IMR-90 (cell line): ENCODE results near the gene PNKP. TPM values are rescaled to one million over a fixed set of nuclear protein-coding genes. Genes with fewer than 3 reads are reported as not detected.

Source experiments
- ATAC-seq: fragments of 200-7000 bp; cut with Tn5 transposase; 2 replicates; pipeline ENCODE4 v1.9.1; 2020; ENCODE audit warnings: low read depth, mild to moderate bottlenecking, moderate library complexity
- BruUV-seq: library from RNA; stranded (reverse); fragments of 400-500 nt; replicated peaks from 2 replicates; lab custom pipeline; 2021; lab: Mats Ljungman, UMichigan
- CTCF ChIA-PET: fragments of 300-600 bp; formaldehyde crosslinking; extraction: SDS; loops from one replicate; lab custom pipeline; 2021; ENCODE audit warnings: antibody characterized with exemption; lab: Yijun Ruan, JAX
- POLR2A ChIA-PET: fragments of 300-600 bp; sonication (Branson Sonifier 250); formaldehyde crosslinking; loops from one replicate; lab custom pipeline; 2022; ENCODE audit warnings: antibody characterized with exemption; ENCODE audit not compliant: unreplicated experiment; lab: Charles Lee
- DNase-seq: peaks from one replicate; pipeline ENCODE4 v3.0.0; 2013
- H2AFZ ChIP-seq: replicated peaks from 2 replicates; pipeline ENCODE3; 2013; ENCODE audit warnings: low read length, mild to moderate bottlenecking; ENCODE audit not compliant: poor library complexity
- H2AK5ac ChIP-seq: 2 replicates; pipeline ENCODE4 v1.6.1; 2013; ENCODE audit warnings: low read depth, low read length, inconsistent platforms
- H2AK9ac ChIP-seq: replicated peaks from 2 replicates; pipeline ENCODE3; 2013; ENCODE audit warnings: mild to moderate bottlenecking, low read depth, low read length, moderate library complexity; ENCODE audit not compliant: poor library complexity
- H2BK120ac ChIP-seq: 2 replicates; pipeline ENCODE4 v1.6.1; 2013; ENCODE audit warnings: low read depth, low read length, inconsistent platforms
- H2BK15ac ChIP-seq: 3 replicates; pipeline ENCODE4 v1.6.1; 2013; ENCODE audit warnings: low read depth, low read length, inconsistent platforms
- H2BK20ac ChIP-seq: 2 replicates; pipeline ENCODE4 v1.6.1; 2013; ENCODE audit warnings: low read depth, mild to moderate bottlenecking, inconsistent platforms, low read length, moderate library complexity
- H2BK5ac ChIP-seq: 2 replicates; pipeline ENCODE4 v1.6.1; 2013; ENCODE audit warnings: mild to moderate bottlenecking, low read depth, low read length, inconsistent platforms; ENCODE audit not compliant: poor library complexity, severe bottlenecking
- H3K14ac ChIP-seq: replicated peaks from 2 replicates; pipeline ENCODE4 v1.6.1; 2013; ENCODE audit warnings: low read depth, low read length, inconsistent platforms
- H3K18ac ChIP-seq: 2 replicates; pipeline ENCODE4 v1.6.1; 2013; ENCODE audit warnings: low read depth, low read length, control low read depth
- H3K23ac ChIP-seq: 2 replicates; pipeline ENCODE4 v1.6.1; 2013; ENCODE audit warnings: low read depth, low read length, inconsistent platforms
- H3K27ac ChIP-seq: 2 replicates; pipeline ENCODE4 v1.5.1; 2013; ENCODE audit warnings: mild to moderate bottlenecking, control low read depth, low read length; ENCODE audit not compliant: insufficient read depth
- H3K27me3 ChIP-seq: 2 replicates; pipeline ENCODE4 v1.6.1; 2013; ENCODE audit warnings: low read length; ENCODE audit not compliant: control insufficient read depth, insufficient read depth
- H3K36me3 ChIP-seq: 2 replicates; pipeline ENCODE4 v1.6.1; 2013; ENCODE audit warnings: low read length, mixed read lengths; ENCODE audit not compliant: control insufficient read depth, insufficient read depth
- H3K4ac ChIP-seq: 2 replicates; pipeline ENCODE4 v1.6.1; 2013; ENCODE audit warnings: low read depth, low read length, inconsistent platforms
- H3K4me1 ChIP-seq: 2 replicates; pipeline ENCODE4 v1.6.1; 2013; ENCODE audit warnings: low read length, mixed read lengths; ENCODE audit not compliant: control insufficient read depth, insufficient read depth
- H3K4me2 ChIP-seq: 2 replicates; pipeline ENCODE4 v1.6.1; 2013; ENCODE audit warnings: low read depth, mild to moderate bottlenecking, control low read depth, low read length, moderate library complexity
- H3K4me3 ChIP-seq: 2 replicates; pipeline ENCODE4 v1.5.1; 2013; ENCODE audit warnings: low read depth, mild to moderate bottlenecking, control low read depth, low read length, moderate library complexity; ENCODE audit not compliant: insufficient read depth
- H3K56ac ChIP-seq: 2 replicates; pipeline ENCODE4 v1.6.1; 2013; ENCODE audit warnings: low read length, inconsistent platforms; ENCODE audit not compliant: insufficient read depth; ENCODE audit errors: extremely low read depth
- H3K79me1 ChIP-seq, 2 experiments: 2 replicates each; pipeline ENCODE4 v1.6.1; 2013; ENCODE audit warnings: low read length in 2 of 2, inconsistent platforms in 1 of 2, low read depth in 1 of 2
- H3K9ac ChIP-seq: 2 replicates; pipeline ENCODE4 v1.6.1; 2013; ENCODE audit warnings: low read depth, low read length, control low read depth
- H3K9me1 ChIP-seq: 2 replicates; pipeline ENCODE4 v1.6.1; 2013; ENCODE audit warnings: low read length, inconsistent platforms; ENCODE audit not compliant: insufficient read depth
- H3K9me3 ChIP-seq: 2 replicates; pipeline ENCODE4 v1.6.1; 2013; ENCODE audit warnings: low read length; ENCODE audit not compliant: control insufficient read depth, insufficient read depth
- H4K20me1 ChIP-seq: 2 replicates; pipeline ENCODE4 v1.6.1; 2013; ENCODE audit warnings: low read length, inconsistent platforms; ENCODE audit not compliant: insufficient read depth
- H4K5ac ChIP-seq: 2 replicates; pipeline ENCODE4 v1.6.1; 2013; ENCODE audit warnings: mild to moderate bottlenecking, low read depth, low read length, control low read depth
- H4K8ac ChIP-seq, 2 experiments: 2 replicates each; pipeline ENCODE4 v1.6.1; 2013; ENCODE audit warnings: low read depth in 2 of 2, low read length in 2 of 2, control low read depth in 1 of 2, inconsistent platforms in 1 of 2
- H4K91ac ChIP-seq: 2 replicates; pipeline ENCODE4 v1.6.1; 2013; ENCODE audit warnings: low read depth, low read length, inconsistent platforms; ENCODE audit not compliant: insufficient read depth
- BHLHE40 ChIP-seq: fragments of 150-350 bp; IDR thresholded peaks from 2 replicates; pipeline ENCODE4 v1.6.1; 2016; ENCODE audit warnings: mild to moderate bottlenecking, low read depth, low read length
- CEBPB ChIP-seq: IDR thresholded peaks from 2 replicates; pipeline ENCODE4 v1.6.1; 2012; ENCODE audit warnings: low read depth, low read length, improper control_type of control experiment
- CHD1 ChIP-seq: IDR thresholded peaks from 2 replicates; pipeline ENCODE4 v1.6.1; 2012; ENCODE audit warnings: low read depth, low read length, improper control_type of control experiment
- CTCF ChIP-seq: conservative IDR thresholded peaks from 2 replicates; pipeline ENCODE4 v1.5.1; 2012; ENCODE audit warnings: mild to moderate bottlenecking, low read depth, low read length, improper control_type of control experiment
- ELK1 ChIP-seq: fragments of 150-350 bp; IDR thresholded peaks from 2 replicates; pipeline ENCODE4 v1.6.1; 2016; ENCODE audit warnings: low read depth, mild to moderate bottlenecking, low read length, moderate library complexity, borderline replicate concordance
- FOS ChIP-seq: fragments of 150-350 bp; IDR thresholded peaks from 2 replicates; pipeline ENCODE4 v1.6.1; 2016; ENCODE audit warnings: low read depth, low read length
- MAFK ChIP-seq: IDR thresholded peaks from 2 replicates; pipeline ENCODE4 v1.6.1; 2012; ENCODE audit warnings: low read depth, low read length, improper control_type of control experiment
- MAZ ChIP-seq: IDR thresholded peaks from 2 replicates; pipeline ENCODE4 v1.6.1; 2012; ENCODE audit warnings: low read depth, mild to moderate bottlenecking, low read length, improper control_type of control experiment, moderate library complexity, borderline replicate concordance
- MXI1 ChIP-seq: IDR thresholded peaks from 2 replicates; pipeline ENCODE4 v1.6.1; 2012; ENCODE audit warnings: low read depth, mild to moderate bottlenecking, low read length, moderate library complexity, borderline replicate concordance
- NFE2L2 ChIP-seq: fragments of 150-350 bp; IDR thresholded peaks from 2 replicates; pipeline ENCODE4 v1.6.1; 2016; ENCODE audit warnings: low read depth, mild to moderate bottlenecking, low read length
- POLR2A ChIP-seq: IDR thresholded peaks from 2 replicates; pipeline ENCODE4 v1.6.1; 2012; ENCODE audit warnings: mild to moderate bottlenecking, low read depth, low read length
- RAD21 ChIP-seq: IDR thresholded peaks from 2 replicates; pipeline ENCODE4 v1.6.1; 2012; ENCODE audit warnings: low read length, improper control_type of control experiment
- RCOR1 ChIP-seq: IDR thresholded peaks from 2 replicates; pipeline ENCODE4 v1.6.1; 2012; ENCODE audit warnings: mild to moderate bottlenecking, low read length, improper control_type of control experiment; ENCODE audit not compliant: insufficient replicate concordance
- RFX5 ChIP-seq: IDR thresholded peaks from 2 replicates; pipeline ENCODE4 v1.8.0; 2012; ENCODE audit warnings: low read depth, mild to moderate bottlenecking, low read length, moderate library complexity
- SMC3 ChIP-seq: fragments of 150-350 bp; IDR thresholded peaks from 2 replicates; pipeline ENCODE4 v1.6.1; 2016; ENCODE audit warnings: low read depth, mild to moderate bottlenecking, antibody characterized with exemption, low read length, moderate library complexity
- USF2 ChIP-seq: fragments of 150-350 bp; IDR thresholded peaks from 2 replicates; pipeline ENCODE4 v1.6.1; 2017; ENCODE audit warnings: mild to moderate bottlenecking, antibody characterized with exemption, low read length, low read depth
- WGBS, 2 experiments: methylation state at CpG; one replicate each; pipeline versions ENCODE4 v1.1.5 to v1.1.7; 2013; ENCODE audit warnings: missing lambda C conversion rate in 2 of 2; ENCODE audit not compliant: insufficient read length in 1 of 2; ENCODE audit errors: extremely low coverage in 2 of 2; 5-methylcytosine and 5-hydroxymethylcytosine counted together
- dilution Hi-C: fragments of 300-500 bp; cut with HindIII; formaldehyde crosslinking; loops from one replicate; pipeline ENCODE4 v1.14.3; 2018; ENCODE audit warnings: low sequenced_read_pairs; ENCODE audit not compliant: unreplicated experiment
- in situ Hi-C: fragments of 300-500 bp; cut with MboI; formaldehyde crosslinking; loops from 3 replicates; pipeline ENCODE4 v1.14.3; 2019; ENCODE audit warnings: low sequenced_read_pairs, inconsistent platforms, mixed read lengths
- intact Hi-C: fragments of 100-400 bp; cut with micrococcal nuclease; formaldehyde crosslinking; loops from 2 replicates; pipeline ENCODE4 v1.10.0; 2022
- polyA plus RNA-seq, 3 experiments: library from polyadenylated mRNA; depleted of rRNA; stranded (reverse); fragments of >200 nt; gene quantifications; 2 replicates each; pipeline ENCODE4 v1.2.3, GENCODE V29; 2012; ENCODE audit warnings: low replicate concordance in 1 of 3
- total RNA-seq: library from RNA; depleted of rRNA; stranded (reverse); fragments of >200 nt; gene quantifications from 2 replicates; pipeline ENCODE4 v1.2.3, GENCODE V29; 2012

Gene PNKP
- total and polyA plus RNA-seq, 2 of the 4 experiments (the other 2 are of a cell fraction): 14.2 to 25.0 TPM

- in situ Hi-C loops: loop anchor here (10.0 kb wide), 1 partner anchor 165 kb away; the partner anchor contains the start of gene ADM5
- H2BK5ac ChIP-seq: peak overlapping the region; percentile 22
- peak overlapping the region; percentile 90 for H3K4me2 ChIP-seq
- H3K9me1 ChIP-seq: peaks cover 15% of the 10 kb centered on the region
- H4K20me1 ChIP-seq: peaks cover 44% of the 10 kb centered on the region
- H2BK15ac ChIP-seq: no peak overlapping the region
- H4K91ac ChIP-seq: no peak overlapping the region
- ATAC-seq: no peak
- no peak overlapping the region for H2AK9ac ChIP-seq
- H3K4ac ChIP-seq: peak overlapping the region; percentile 47
- H3K36me3 ChIP-seq: peaks cover 10% of the 10 kb centered on the region; the same call in 1 of the 2 replicates
- peaks cover 16% of the 10 kb centered on the region for H3K4me1 ChIP-seq
- H4K8ac ChIP-seq: peak overlapping the region; percentile 75 to 94; a peak in 3 of 4 replicates
- H2AFZ ChIP-seq: no peak overlapping the region
- peak overlapping the region; percentile 20; the same call in 1 of the 2 replicates for H3K14ac ChIP-seq
- H3K79me1 ChIP-seq: peaks cover 27 to 75% of the 10 kb centered on the region in 2 experiments
- ChIA-PET POLR2A (interaction anchor here (0.6 to 0.9 kb wide), 3 partner anchors 25 to 210 kb away, joined by 3 to 4 read pairs (median 4); no protein-coding TSS in a partner anchor), CTCF (no interaction called here)
- H2BK20ac ChIP-seq: no peak overlapping the region
- WGBS, 2 experiments: 100% methylated on average over 1 of the region's 12 CpGs; no CpG with 5 or more reads in 1 of the 2 experiments
- no peak for DNase-seq
- H3K23ac ChIP-seq: no peak overlapping the region
- H3K4me3 ChIP-seq: peak overlapping the region; percentile 60
- dilution Hi-C loops: no loop called here
- H4K5ac ChIP-seq: peak overlapping the region; percentile 66; the same call in 1 of the 2 replicates
- no peak overlapping the region; the same call in 1 of the 2 replicates for H3K9ac ChIP-seq
- no peaks in the 10 kb centered on the region for H3K27me3 ChIP-seq
- peak overlapping the region; percentile 15; the same call in 1 of the 2 replicates for H3K27ac ChIP-seq
- no peak overlapping the region for H3K18ac ChIP-seq
- TF ChIP-seq RAD21 (no peak), NFE2L2 (no peak), RFX5 (no peak), BHLHE40 (no peak), CTCF (no peak), FOS (no peak), USF2 (no peak), MXI1 (no peak), CHD1 (no peak), POLR2A (no peak), SMC3 (no peak), ELK1 (no peak), RCOR1 (no peak), MAFK (no peak), CEBPB (no peak), MAZ (no peak)
- no peak overlapping the region for H2BK120ac ChIP-seq
- BruUV-seq: no TSS peak
- no peaks in the 10 kb centered on the region for H3K9me3 ChIP-seq
- intact Hi-C loops: no loop called here
- H3K56ac ChIP-seq: no peak overlapping the region
- peak overlapping the region; percentile 22 for H2AK5ac ChIP-seq
These were observed 17.2 kb downstream of the PNKP start for GRCh38 chr19:49850221-49850486.
